ENCODE measurements around the gene ALDH3B2.

- TF ChIP-seq CTCF (IDR thresholded peaks at IDR 0.05; ENCODE audit: low read depth, low read length, poor library complexity, severe bottlenecking) (no peak), EZH2phosphoT487 (IDR thresholded peaks at IDR 0.05; ENCODE audit: borderline replicate concordance, low read length) (no peak)
These were observed 47.0 kb downstream of the ALDH3B2 start for GRCh38 chr11:67627441-67627811.

Measured in DOHH2 (cell line).